OCI-LY3 (cell line): ENCODE results near the gene RPL22L1.

Experiments
- CTCF ChIP-seq: fragments of 200-600, 300-600 bp; sonication (generic); IDR thresholded peaks from 2 replicates; pipeline ENCODE4 v1.5.1; 2014; ENCODE audit warnings: antibody characterized with exemption, low read length, low read depth
- EZH2phosphoT487 ChIP-seq: fragments of 200-600 bp; shearing (Covaris generic); IDR thresholded peaks from 2 replicates; pipeline ENCODE4 v1.6.1; 2018; ENCODE audit warnings: antibody characterized with exemption, mixed run types, low read depth

- TF ChIP-seq CTCF (no peak), EZH2phosphoT487 (no peak)
Observed at GRCh38 chr3:170868577-170869238, 1.3 kb downstream of the RPL22L1 start.
